ENCODE data around the gene PTPRA.
"Not testable (repeated sequence)": the region's sequence is repeated elsewhere in the genome, so short reads cannot be mapped to it uniquely, and the experiment has no call there.

Gene PTPRA, protein sequence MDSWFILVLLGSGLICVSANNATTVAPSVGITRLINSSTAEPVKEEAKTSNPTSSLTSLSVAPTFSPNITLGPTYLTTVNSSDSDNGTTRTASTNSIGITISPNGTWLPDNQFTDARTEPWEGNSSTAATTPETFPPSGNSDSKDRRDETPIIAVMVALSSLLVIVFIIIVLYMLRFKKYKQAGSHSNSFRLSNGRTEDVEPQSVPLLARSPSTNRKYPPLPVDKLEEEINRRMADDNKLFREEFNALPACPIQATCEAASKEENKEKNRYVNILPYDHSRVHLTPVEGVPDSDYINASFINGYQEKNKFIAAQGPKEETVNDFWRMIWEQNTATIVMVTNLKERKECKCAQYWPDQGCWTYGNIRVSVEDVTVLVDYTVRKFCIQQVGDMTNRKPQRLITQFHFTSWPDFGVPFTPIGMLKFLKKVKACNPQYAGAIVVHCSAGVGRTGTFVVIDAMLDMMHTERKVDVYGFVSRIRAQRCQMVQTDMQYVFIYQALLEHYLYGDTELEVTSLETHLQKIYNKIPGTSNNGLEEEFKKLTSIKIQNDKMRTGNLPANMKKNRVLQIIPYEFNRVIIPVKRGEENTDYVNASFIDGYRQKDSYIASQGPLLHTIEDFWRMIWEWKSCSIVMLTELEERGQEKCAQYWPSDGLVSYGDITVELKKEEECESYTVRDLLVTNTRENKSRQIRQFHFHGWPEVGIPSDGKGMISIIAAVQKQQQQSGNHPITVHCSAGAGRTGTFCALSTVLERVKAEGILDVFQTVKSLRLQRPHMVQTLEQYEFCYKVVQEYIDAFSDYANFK

DNA sequence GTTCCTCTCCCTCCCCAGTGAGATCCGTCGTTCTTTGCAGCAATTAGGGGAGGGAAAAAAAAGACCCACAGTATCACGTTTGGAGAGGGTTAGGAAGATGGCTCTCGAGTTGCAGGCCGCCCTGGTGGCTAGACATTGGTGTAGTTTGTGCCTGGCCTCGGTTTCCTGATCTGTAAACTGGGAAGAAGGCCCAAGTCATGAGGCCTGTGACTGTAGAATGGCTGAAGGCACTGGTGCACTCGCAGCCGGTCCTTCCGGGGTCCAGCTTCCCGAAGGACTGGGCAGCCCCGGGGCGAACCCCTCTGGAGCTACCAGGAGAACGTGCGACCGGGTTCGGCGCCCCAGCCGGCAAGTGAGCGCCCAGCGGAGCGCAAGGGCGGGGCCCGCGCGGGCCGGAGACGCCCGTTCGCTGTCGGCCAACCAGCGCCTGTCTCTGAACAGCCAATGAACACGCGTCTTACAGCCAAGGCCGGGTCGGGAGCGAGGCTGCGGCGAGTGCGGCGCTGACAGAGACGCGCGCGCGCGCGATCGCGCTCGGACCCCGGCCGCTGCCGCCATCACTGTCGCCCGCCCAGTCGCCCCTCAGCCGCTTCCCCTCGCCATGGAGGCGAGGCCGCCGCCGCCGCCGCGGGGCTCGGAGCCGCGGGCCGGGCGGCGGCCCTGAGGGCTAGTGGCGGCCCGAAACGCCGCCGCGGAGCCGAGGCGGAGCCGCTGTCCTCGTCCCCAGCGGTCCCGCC is at the start of gene PTPRA:
Gene PTPRA, plus strand, starts transcription at position 472 of the 737 bp plus-strand sequence. CDS start 90,797 bp downstream, outside the sequence.
- peak; percentile 84 for DNase-seq (ENCODE audit: low read depth)

DNA sequence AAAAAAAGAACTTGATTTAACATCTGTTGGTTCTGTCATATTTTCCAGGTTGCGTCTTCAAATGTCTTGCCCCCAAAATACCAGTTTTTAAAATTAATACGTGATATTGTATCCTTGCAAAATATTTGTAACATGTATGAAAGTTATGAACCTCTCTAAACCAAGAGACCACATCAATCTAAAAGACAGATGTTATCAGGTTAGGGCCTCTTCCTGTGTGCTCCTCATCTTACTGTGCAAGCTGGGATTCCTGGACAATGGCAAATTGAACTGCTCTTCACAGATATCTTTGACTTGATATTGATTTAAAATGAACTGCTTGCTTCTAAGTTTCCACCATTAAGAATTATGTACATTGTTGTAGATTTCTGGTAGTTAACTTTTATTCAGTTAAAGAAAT is 47.5 kb upstream of the PTPRA start:
- no peak for DNase-seq (ENCODE audit: low read depth)

DNA sequence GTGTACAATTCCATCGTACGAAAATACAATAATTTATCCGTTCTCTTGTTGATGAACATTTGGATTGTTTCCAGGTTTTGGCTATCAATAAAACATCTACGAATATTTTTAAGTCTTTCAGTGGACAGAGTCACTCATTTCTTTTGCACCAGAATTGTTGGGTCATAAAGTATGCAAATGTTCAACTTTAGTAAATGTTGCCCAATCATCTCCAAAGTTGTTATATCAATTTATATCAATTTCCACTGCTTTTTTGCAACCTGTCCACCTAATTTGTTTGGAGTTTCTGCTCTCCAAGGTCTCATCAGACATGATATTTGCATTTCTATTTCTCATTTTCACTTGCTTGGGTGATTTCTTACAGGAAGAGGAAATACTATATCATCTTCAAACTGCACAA is 46.6 kb upstream of the PTPRA start:
- DNase-seq (ENCODE audit: low read depth) = no peak

DNA sequence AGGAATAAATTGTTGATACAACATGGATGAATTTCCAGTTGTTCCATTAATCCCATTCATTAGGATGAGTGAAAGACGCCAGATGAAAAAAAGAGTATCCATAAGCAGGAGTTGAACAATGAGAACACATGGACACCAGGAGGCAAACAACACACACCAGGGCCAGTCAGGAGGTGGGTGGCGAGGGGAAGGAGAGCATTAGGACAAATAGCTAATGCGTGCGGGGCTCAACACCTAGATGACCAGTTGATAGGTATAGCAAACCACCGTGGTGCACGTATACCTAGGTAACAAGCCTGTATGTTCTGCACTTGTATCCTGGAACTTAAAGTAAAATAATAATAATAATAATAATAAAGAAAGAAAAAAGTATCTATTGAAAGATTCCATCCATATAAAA is 43.9 kb upstream of the PTPRA start:
- DNase-seq (ENCODE audit: low read depth) = no peak

DNA sequence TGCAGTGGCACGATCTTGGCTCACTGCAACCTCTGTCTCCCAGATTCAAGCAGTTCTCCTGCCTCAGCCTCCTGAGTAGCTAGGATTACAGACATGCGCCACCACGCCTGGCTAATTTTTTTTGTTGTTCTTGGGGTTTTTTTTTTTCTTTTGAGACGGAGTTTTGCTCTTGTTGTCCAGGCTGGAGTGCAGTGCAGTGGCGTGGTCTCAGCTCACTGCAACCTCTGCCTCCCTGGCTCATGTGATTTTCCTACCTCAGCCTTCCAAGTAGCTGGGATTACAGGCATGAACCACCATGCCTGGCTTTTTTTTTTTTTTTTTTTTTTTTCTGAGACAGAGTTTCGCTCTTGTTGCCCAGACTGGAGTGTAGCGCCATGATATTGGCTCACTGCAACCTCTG is 42.1 kb upstream of the PTPRA start:
- DNase-seq (ENCODE audit: low read depth) = not testable (repeated sequence)

DNA sequence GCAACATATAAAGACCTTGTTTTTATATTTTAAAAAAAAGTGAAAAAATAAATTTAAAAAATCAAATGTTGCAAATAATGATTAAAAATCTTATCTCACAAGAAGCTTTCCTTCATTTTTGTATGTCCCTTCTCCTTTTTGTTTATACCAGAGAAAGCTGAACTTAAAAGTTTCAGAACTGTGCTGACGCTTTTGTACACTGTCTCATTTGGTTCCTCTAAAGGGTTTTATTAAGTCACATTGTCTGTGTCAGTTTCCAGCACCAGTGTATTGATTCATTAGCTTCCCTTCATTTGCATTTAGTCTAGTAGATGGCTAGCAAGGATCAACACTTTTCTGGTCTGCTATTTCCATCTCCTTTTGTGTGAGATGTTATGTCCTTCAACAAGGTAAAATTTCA is 39.5 kb upstream of the PTPRA start:
- DNase-seq (ENCODE audit: low read depth) = no peak

DNA sequence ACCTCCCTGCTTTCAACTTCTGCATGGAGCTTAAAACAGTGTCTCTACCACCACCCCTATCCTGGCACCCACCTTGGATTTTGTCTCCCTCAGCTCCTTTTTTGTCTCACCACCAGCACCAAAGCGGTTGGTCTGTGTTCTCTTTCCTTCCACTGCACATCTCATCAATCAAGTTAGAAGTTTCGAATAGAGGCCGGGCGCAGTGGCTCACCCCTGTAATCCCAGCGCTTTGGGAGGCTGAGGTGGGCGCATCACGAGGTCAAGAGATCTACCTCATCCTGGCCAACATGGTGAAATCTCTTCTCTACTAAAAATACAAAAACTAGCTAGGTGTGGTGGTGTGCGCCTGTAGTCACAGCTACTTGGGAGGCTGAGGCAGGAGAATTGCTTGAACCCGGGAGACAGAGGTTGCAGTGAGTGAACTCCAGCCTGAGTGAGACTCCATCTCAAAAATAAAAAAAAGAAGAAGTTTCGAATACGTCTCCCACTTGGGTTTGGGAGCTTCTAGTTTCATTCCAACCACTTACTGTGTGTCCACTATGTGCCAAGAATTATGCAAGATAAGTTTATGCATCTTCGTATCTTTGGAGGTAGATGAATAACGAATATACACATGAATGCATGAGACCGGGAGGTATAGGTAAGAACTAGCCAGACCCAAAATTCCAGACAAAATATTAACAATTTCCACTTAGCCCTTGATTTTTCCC is 38.7 kb upstream of the PTPRA start:
- DNase-seq (ENCODE audit: low read depth) = no peak

DNA sequence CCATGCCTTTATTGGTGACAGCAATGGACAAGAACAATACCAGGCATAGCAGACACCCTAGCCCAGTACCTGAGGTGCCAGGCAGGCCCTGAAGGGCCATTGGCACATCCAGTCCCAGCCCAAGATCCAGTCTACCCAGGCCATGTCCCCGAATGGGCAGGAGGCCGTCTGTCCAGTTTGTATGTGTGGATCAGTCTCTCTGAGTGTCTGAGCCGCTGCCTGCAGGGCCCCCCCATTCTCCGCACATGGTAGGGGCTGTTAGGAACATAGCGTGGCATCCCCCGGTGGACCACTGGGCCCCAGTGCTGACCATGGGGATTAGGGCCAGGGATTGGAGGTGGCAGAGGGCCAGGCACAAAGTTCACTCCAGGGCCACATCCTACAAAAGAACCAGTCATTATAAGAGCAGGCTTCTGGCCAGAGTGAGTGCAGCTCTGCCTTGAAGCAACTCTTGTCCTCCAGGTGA is 37.9 kb upstream of the PTPRA start:
- DNase-seq (ENCODE audit: low read depth) = no peak

DNA sequence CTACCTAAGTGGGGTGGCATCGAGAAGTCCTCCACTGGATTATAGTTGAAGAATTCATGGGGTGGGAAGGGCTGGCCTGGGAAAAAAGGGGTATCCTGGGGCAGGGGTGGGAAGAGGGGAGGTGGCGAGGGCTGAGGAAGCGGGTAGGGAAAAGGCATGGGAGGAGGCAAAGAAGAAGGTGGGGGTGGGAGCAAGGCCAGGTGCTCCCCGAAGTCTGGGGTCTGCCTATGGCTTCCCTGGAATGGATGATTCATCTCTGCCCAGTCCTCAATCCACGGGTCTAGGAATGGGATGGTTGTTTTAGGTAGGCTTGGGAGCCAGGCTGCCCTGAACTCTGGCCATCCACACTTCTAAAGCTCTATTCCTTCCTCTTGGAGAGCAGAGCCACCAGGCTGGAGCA is 37.2 kb upstream of the PTPRA start:
- DNase-seq (ENCODE audit: low read depth) = no peak

DNA sequence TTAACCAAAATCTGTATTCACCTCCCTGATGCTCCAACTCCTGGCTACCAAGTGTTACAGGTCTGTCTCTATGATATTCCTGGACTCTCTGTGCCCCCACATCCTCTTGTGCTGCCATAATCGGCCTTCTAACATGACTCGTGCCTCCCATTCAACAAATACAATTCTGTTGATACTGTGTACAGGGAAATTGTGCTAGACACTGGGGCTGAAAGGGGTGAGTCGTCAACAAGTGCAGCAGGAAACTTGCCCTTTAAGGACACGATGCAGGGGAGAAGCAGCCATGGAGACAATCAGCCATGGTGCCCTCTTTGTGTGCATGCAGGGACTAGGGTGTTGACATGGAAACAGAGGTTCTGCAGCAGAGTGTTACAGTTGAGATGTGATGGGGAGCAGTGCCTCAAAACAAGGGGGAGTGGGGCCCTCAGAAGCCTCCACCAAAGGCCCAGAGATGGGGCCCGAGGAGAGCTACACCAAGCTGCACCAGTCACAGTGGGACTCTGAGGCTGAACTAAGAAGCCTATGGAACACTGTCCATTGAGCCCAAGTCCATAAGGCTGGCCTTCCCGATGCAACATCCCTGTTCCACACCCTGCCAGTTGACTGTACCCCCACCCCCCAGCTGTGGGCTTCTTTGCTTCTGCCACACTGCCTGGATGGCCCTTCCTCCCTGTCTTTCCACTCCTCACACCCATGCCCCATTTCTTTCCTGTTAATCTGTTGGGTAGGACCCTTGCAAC is 35.9 kb upstream of the PTPRA start:
- DNase-seq (ENCODE audit: low read depth) = no peak

DNA sequence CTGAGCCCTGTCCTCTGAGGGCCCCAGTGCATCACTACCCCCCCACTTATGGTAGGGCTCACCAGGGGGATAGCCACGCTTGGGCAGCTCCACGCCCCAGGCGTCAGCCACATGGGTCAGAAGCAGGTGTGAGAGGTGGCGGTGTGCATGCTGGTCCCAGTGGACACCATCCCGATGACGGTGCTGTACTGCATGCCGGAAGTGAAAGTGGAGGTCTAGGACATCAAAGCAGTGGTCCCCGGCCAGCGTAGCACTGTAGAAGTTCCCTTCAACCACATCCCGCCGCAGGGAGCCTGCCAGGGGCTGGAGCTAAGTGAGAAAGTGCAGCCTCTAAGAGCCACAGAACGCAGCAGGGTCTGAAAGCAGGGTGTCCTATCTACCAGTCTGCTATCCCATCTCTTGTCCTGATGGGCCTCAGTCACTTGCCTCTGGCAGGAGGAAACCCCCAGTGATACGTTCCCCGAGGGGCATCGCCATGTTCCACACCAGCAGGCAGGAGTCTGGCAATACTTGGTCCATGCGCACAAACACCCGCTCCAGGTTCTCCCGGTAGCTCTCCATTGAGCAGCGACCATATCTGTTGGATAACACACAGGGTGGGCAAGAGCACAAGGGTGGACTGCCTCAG is 35.0 kb upstream of the PTPRA start:
- DNase-seq (ENCODE audit: low read depth) = no peak

DNA sequence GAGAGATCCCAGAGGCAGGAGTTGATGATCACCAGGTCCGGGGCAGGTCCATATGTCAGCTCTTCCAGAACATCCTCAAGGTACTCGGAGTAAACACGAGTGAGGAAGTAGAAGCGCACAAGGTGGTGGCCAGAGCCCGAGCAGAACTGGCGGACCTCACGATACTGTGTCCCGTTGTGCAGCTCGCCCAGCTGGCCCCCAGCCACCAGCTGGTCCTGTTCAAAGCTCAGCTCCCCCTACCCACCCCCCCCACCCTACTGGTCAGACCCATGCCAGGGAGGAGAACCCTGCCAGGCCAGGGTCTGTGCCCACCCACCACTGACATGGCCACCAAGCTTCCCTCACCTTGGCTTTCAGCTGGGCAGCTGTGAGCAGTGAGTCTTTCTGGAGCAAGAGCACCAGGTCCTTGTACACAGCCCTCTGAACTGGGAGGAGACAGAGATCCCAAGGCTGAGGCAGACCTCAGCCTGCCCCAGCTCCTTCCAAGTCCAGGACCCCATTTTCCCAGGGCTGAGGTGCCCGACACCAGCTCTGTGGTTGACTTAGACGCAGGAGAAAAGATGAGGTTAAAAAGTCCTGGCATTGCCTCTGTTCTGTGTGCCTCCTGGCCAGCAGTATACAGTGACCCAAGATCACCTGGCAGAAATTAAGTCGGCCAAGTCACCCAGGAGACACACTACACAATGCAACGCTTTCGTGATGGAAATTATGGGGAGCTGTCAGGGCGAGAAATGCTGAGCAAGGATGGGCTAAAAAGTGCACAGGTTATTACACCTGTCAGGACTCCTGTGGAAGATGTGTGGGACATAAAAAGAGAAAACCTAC is 34.2 kb upstream of the PTPRA start:
- no peak for DNase-seq (ENCODE audit: low read depth)

DNA sequence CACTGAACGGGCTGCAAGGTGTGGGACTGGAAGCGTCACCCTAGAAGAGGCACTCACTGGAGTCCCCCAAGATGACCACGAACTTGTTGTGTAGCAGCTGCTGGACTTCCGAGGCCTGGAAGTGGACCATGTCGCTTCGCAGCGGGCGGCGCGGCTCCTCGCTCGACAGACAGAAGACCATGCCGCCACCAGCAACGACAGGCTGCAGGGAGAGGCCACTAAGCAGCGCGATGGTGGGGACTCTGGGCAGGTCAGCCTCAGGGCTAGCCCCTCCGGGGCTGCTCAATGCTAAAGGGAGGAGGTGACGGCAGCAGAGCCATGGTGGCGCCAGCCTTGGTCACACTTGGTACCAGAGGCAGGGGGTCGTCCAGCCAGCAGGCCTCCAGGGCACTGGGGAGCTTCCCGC is 33.5 kb upstream of the PTPRA start:
- DNase-seq (ENCODE audit: low read depth) = no peak

DNA sequence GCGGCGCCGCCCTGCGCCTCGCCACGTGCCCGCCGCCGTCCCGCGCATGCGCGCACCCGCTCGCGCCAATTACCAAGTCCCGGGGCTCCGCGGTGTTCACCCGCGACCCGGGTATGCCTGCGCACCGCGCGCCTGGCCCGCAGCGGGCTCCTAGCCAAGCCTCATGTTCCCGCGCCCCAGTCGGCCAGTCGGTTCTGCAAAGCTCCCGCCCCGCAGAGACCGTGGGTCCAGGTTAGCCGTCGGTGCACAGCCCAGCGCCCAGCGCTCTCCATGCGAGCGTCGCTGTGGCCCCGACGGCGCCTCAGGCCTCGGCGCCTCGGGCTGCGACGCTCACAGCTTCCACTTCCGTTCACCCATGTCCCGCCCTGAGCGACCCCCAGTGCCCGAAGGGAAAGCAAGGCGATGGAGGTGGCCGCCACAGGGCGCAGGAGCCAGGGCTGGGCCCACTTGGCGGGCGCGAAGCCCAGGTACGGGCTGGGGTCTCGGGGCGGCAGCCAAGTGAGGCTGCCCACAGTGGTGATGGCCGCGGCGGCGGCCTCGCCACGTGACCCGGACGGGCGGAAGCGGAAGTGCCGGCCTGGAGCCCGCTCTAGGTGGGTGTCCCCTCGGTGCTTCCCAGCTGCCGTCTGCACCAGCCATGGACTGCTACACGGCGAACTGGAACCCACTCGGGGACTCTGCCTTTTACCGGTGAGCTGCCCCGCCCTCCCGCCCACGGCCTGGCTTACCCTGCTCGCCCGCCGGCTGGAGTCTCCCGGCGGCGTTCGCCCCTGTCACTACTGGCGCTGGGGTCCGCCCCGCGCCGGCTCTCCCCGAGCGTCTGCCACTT is 32.9 kb upstream of the PTPRA start, which contains the start of the genes PCED1A and VPS16:
Gene PCED1A, minus strand, starts transcription at position 518 of the 829 bp plus-strand sequence. CDS start 743 bp downstream, outside the sequence.
Gene VPS16, plus strand, starts transcription at position 608 of the 829 bp plus-strand sequence. Its CDS starts 30 bp downstream, at position 638.
- peak; percentile 83 for DNase-seq (ENCODE audit: low read depth)

DNA sequence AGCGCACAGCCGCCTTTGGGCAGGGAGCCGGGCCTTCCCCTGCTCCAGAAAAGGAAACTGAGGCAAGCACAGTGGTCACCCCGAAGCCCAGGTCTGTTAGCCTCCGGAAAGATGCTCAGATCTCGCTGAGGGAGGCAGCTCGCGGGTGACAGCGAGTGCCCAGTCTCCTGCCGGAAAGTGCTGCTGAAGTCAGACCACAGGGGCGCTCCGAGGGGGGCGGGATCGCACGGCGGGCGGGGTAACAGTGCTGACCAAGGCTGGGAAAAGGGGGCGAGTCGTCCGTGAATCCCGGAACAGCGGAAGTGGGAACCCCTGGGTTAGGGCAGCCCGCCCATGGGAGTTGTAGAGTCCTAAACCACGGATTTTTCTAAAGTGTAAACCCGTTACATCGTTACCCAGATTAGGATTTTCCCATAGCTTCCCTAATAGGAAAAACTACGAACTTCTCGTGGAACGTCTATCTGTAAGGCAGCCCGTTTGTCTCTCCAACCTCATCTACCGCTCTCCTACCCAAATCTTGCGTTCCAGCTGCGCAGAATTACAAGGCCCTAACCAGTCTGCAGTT is 32.2 kb upstream of the PTPRA start:
- DNase-seq (ENCODE audit: low read depth) = no peak

DNA sequence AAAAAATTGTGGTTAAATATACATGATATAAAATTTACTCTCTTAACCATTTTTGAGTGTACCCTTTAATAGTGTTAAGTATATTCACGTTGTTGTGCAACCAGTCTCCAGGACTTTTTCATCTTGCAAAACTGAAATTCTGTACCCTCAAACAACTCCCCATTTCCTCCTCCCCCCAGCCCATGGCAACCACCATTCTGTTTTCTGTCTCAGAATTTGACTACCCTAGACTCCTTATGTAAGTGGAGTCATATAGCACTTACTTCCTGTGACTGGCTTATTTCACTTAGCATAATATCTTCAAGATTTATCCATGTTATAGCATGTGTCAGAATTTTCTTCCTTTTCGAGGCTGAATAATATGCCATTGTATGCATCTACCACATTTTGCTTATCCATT is 27.7 kb upstream of the PTPRA start:
- no peak for DNase-seq (ENCODE audit: low read depth)

DNA sequence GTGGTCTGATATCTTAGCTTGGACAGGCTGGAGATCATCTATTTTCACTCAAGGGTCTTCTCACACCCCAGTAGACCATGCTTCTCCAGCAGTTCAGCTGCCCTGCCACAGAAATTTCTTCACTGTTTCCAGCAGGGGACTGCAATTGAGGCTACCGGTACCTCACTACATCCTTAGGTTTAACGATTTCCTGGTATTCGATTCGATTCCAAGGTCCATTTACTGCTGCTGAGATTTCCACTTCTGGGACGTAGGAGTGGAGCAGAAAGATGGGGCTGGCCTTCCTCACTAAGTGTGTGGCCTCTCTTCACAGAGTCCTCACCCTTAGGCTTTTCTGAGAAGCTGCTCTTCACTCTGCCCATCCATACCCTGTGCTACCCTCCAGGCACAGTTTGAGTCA is 26.6 kb upstream of the PTPRA start:
- no peak for DNase-seq (ENCODE audit: low read depth)

DNA sequence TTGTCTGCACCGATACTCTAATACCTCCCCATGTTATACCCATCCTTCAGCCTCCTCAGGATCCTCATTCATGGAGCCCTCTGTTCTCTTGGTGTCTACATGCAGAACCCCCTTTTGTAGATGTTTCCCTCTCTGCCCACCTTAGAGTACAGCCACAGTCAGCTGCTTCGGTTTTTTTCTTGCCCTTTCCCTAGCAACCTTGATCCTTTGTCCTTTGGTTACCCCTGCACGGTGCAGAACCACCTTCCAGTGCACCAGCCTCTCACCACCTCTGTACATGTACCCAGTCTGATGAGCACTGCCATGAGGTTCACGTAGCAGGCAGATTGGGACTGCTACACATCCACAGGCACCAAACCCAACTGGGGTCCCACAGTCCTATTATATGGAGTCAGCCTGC is 25.5 kb upstream of the PTPRA start:
- no peak for DNase-seq (ENCODE audit: low read depth)

All from stimulated activated CD8-positive, alpha-beta memory T cell treated with anti-CD3 and anti-CD28 coated beads, Interleukin-15, amount 100 ng/mL, for 24 hours (primary cell).